NB4 (cell line): ENCODE results near the gene KRT80.
A peak's percentile ranks its signal among the peaks of the same experiment; 100 is the strongest.

ENCODE experiments used
- DNase-seq: peaks from one replicate; pipeline ENCODE4 v3.0.0; 2010; ENCODE audit warnings: low read depth
- H3K4me3 ChIP-seq: one replicate; pipeline ENCODE4 v1.5.1; 2011; ENCODE audit warnings: mild to moderate bottlenecking, low read depth, low read length, moderate library complexity
- MAX ChIP-seq: IDR thresholded peaks from 2 replicates; pipeline ENCODE4 v1.6.1; 2011; ENCODE audit warnings: low read depth, low read length
- MYC ChIP-seq: IDR thresholded peaks from 2 replicates; pipeline ENCODE4 v1.6.1; 2011; ENCODE audit warnings: low read depth, low read length
- POLR2A ChIP-seq: IDR thresholded peaks from 2 replicates; pipeline ENCODE4 v1.6.1; 2011; ENCODE audit warnings: mild to moderate bottlenecking; ENCODE audit not compliant: insufficient read length; ENCODE audit errors: extremely low read depth
- TF ChIP-seq, protein P1 (sequence below): IDR thresholded peaks from one replicate; pipeline ENCODE4 v1.5.1; 2012; ENCODE audit warnings: low read depth, low read length

KRT80 gene

GRCh38 chr12:52218001-52218400 lies 26.2 kb upstream of the KRT80 start:
- DNase-seq = no peak
- no peak for TF ChIP-seq MYC
- no peak for TF ChIP-seq MAX
- TF ChIP-seq, protein P1, sequence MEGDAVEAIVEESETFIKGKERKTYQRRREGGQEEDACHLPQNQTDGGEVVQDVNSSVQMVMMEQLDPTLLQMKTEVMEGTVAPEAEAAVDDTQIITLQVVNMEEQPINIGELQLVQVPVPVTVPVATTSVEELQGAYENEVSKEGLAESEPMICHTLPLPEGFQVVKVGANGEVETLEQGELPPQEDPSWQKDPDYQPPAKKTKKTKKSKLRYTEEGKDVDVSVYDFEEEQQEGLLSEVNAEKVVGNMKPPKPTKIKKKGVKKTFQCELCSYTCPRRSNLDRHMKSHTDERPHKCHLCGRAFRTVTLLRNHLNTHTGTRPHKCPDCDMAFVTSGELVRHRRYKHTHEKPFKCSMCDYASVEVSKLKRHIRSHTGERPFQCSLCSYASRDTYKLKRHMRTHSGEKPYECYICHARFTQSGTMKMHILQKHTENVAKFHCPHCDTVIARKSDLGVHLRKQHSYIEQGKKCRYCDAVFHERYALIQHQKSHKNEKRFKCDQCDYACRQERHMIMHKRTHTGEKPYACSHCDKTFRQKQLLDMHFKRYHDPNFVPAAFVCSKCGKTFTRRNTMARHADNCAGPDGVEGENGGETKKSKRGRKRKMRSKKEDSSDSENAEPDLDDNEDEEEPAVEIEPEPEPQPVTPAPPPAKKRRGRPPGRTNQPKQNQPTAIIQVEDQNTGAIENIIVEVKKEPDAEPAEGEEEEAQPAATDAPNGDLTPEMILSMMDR = no peak
- TF ChIP-seq POLR2A = no peak
- no peak overlapping the region for H3K4me3 ChIP-seq

DNA sequence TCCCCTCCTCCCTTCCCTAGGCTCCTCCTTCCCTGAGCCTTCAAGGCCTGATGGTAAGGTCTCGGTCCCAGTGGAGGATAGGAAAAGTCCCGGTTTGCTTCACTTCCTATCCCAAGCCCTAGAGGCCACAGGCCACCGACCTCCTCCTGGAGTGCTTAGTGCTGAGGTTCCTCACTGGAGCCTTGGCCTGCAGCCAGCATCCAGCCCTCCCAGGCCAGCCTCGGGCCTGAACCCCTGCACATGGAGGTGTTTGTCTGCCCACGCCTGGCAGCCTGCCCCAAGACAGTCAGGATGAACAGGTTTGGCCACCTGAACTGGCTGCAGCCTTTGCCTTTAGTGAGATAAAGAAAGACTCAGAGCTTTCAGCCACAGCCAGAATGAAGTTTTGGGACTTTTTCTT lies 25.4 kb upstream of the KRT80 start:
- no peak overlapping the region for H3K4me3 ChIP-seq
- no peak for DNase-seq
- TF ChIP-seq MAX (no peak), POLR2A (no peak), MYC (no peak)
- TF ChIP-seq, protein P1 = no peak

DNA sequence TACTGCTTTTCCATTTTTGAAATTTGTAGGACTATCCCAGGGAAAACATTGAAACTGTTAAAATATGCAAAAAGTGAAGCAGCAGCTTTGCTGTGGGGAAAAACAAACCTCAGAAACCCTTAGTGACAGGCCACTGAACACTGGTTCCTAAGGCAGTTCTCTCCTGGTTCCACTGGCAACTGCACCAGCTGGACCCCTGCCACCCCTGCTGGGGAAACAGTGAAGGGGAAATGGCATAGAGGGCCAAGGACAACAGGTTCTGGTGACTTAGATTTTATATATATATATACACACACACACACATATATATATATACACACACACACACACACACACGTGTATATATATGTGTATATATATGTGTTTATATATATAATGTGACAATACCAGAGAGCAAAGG lies 25.0 kb upstream of the KRT80 start:
- TF ChIP-seq POLR2A (no peak), MYC (no peak), MAX (no peak)
- TF ChIP-seq, protein P1 = no peak
- no peak overlapping the region for H3K4me3 ChIP-seq
- DNase-seq = no peak

DNA sequence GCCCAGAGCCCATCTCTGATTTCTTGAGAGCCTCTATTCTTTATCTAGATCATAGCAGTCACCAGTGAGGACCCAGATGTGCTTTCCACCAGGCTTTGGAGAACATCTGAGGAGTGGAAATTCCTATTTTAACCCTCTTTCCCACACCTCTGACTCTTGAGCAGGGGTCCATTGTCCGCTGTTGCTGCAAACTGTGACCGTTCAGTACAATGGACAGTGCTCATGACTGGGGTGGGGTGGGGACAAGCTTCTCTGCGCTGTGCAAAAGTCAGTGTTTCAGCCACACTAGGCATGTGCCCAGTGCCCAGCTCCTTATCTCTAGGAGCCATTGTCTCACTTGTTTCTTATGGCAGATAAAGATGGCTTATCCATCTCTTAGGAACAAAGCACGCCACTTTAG lies 24.3 kb upstream of the KRT80 start:
- no peak overlapping the region for H3K4me3 ChIP-seq
- peak; percentile 22 for DNase-seq
- TF ChIP-seq POLR2A = no peak
- TF ChIP-seq MYC = no peak
- no peak for TF ChIP-seq MAX
- TF ChIP-seq, protein P1 = no peak

DNA sequence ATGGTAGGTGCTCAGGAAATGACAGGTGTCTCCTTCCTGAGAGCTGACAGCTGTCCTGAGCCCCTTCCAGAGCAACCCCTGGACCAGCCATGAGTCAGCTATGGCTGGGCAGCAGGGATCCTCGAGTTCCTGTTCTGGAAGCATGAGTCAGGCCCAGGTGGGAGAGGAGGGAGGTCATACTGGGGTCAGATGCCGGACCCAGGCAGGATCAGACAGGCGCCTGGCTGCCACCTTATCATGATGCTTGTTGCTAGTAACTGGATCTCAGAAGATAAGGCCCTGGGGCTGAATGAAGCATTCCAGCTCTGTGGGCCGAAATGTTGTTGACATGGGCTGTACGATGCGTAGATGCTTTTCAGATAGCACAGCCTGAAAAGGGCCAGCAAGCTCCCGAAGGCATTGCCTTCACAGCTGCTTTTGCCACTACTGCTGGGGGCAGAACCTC lies 23.8 kb upstream of the KRT80 start:
- TF ChIP-seq POLR2A (no peak), MYC (no peak), MAX (no peak)
- TF ChIP-seq, protein P1 = no peak
- no peak overlapping the region for H3K4me3 ChIP-seq
- peak; percentile 13 for DNase-seq

GRCh38 chr12:52214421-52214802 lies 22.6 kb upstream of the KRT80 start:
- H3K4me3 ChIP-seq = no peak overlapping the region
- DNase-seq = peak; percentile 36
- TF ChIP-seq, protein P1 = peak; percentile 63
- no peak; the same call in 1 of the 2 replicates for TF ChIP-seq MYC
